ENCODE measurements around the gene DRICH1.
"Not testable (repeated sequence)": the region's sequence is repeated elsewhere in the genome, so short reads cannot be mapped to it uniquely, and the experiment has no call there.

Gene DRICH1

GRCh38 chr22:23563111-23563510 lies 69.0 kb downstream of the DRICH1 start:
- Histone ChIP-seq H3K36me3 (ENCODE audit: insufficient read depth, low read length) (no peaks in the 10 kb centered on the region), H3K4me3 (ENCODE audit: low read length) (no peak overlapping the region), H3K27ac (ENCODE audit: low read depth, low read length) (no peak overlapping the region), H3K4me1 (ENCODE audit: insufficient read depth, low read length) (peaks cover 4% of the 10 kb centered on the region; the same call in 1 of the 2 replicates), H3K9me3 (ENCODE audit: insufficient read depth, low read depth, low read length) (no peaks in the 10 kb centered on the region), H3K9ac (ENCODE audit: low read depth, low read length) (no peak overlapping the region), H3K27me3 (ENCODE audit: insufficient read depth, low read length) (peaks cover 38% of the 10 kb centered on the region)
- 94% methylated on average over 9 of the region's 9 CpGs for WGBS

DNA sequence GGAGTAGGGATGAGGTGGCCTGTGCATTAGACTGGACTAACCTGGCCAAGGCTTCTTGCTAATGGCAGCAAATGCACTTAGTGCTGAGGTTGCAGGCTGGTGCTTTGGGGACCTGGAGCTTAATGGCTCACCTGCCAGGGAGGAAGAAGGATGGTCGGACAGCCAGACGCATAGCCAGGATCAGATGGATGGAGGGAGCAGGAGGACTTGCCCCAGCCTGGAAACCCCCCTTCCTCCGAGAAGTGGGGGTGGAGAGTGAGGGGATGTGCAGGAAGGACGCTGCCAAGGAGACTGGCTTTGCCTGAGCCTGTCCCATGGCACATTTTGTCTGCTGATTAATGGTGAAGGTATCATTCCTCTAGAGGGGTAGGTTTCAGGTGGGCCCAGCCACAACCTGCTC lies 69.9 kb downstream of the DRICH1 start:
- H3K36me3 ChIP-seq (ENCODE audit: insufficient read depth, low read length) = no peaks in the 10 kb centered on the region

DNA sequence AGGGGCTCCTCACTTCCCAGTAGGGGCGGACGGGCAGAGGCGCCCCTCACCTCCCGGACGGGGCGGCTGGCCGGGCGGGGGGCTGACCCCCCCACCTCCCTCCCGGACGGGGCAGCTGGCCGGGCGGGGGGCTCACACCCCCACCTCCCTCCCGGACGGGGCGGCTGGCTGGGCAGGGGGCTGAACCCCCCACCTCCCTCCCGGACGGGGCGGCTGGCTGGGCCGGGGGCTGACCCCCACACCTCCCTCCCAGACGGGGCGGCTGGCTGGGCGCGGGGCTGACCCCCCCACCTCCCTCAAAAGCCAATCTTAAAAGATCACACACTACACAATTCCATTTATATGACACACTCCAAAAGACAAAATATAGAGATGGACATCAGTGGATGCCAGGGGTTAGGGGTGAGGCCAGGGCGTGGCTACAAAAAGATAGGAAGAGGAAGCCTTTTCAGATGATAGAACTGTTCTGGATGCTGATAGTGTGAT lies 71.1 kb downstream of the DRICH1 start:
- H3K9me3 ChIP-seq (ENCODE audit: insufficient read depth, low read depth, low read length); H3K9ac ChIP-seq (ENCODE audit: low read depth, low read length); H3K36me3 ChIP-seq (ENCODE audit: insufficient read depth, low read length); H3K27ac ChIP-seq (ENCODE audit: low read depth, low read length); H3K4me1 ChIP-seq (ENCODE audit: insufficient read depth, low read length); H3K4me3 ChIP-seq (ENCODE audit: low read length): not testable (repeated sequence)
- peaks cover 20% of the 10 kb centered on the region for H3K27me3 ChIP-seq (ENCODE audit: insufficient read depth, low read length)
- WGBS = 94% methylated on average over 14 of the region's 24 CpGs

More for the DNA sequence above, 69.9 kb downstream of the DRICH1 start:
- H3K27ac ChIP-seq (ENCODE audit: low read depth, low read length) = no peak overlapping the region
- peaks cover 31% of the 10 kb centered on the region for H3K27me3 ChIP-seq (ENCODE audit: insufficient read depth, low read length)
- H3K9ac ChIP-seq (ENCODE audit: low read depth, low read length) = no peak overlapping the region
- no peaks in the 10 kb centered on the region for H3K9me3 ChIP-seq (ENCODE audit: insufficient read depth, low read depth, low read length)
- WGBS = 93% methylated on average over 4 of the region's 4 CpGs
- H3K4me3 ChIP-seq (ENCODE audit: low read length) = no peak overlapping the region
- H3K4me1 ChIP-seq (ENCODE audit: insufficient read depth, low read length) = peaks cover 4% of the 10 kb centered on the region; the same call in 1 of the 2 replicates

DNA sequence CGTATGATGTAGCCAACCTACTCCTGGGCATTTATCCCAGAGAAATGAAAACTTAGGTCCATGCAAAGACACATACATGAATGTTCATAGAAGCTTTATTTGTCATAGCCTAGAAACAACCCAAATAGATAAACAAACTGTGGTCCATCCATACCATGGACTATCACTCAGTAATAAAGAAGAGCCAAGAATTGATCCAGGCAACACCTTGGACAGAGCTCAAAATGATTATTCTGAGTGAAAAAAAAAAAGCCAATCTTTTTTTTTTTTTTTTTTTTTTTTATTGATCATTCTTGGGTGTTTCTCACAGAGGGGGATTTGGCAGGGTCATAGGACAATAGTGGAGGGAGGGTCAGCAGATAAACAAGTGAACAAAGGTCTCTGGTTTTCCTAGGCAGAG lies 71.9 kb downstream of the DRICH1 start:
- WGBS = 100% methylated on average over 1 of the region's 1 CpG
- H3K27me3 ChIP-seq (ENCODE audit: insufficient read depth, low read length) = peaks cover 12% of the 10 kb centered on the region
- not testable (repeated sequence) for H3K36me3 ChIP-seq (ENCODE audit: insufficient read depth, low read length)

More for the DNA sequence above, 71.9 kb downstream of the DRICH1 start:
- not testable (repeated sequence) for H3K9me3 ChIP-seq (ENCODE audit: insufficient read depth, low read depth, low read length); H3K4me3 ChIP-seq (ENCODE audit: low read length); H3K27ac ChIP-seq (ENCODE audit: low read depth, low read length); H3K9ac ChIP-seq (ENCODE audit: low read depth, low read length); H3K4me1 ChIP-seq (ENCODE audit: insufficient read depth, low read length)

Measured in HUES64 (cell line).